Keratinocyte (primary cell): ENCODE data around the gene GOSR1. TPM values are rescaled to one million over a fixed set of nuclear protein-coding genes. Genes with fewer than 3 reads are reported as not detected.
"Not testable (repeated sequence)": the region's sequence is repeated elsewhere in the genome, so short reads cannot be mapped to it uniquely, and the experiment has no call there.

Experiments
- DNase-seq: peaks from one replicate; pipeline ENCODE4 v3.0.0-alpha.2; 2011; ENCODE audit warnings: low read depth, missing footprints, low spot score
- FAIRE-seq: peaks from 2 replicates; lab custom pipeline; 2011; peaks lifted over from hg19 to GRCh38; lab: Jason Lieb, UNC
- H2AFZ ChIP-seq: 2 replicates; pipeline ENCODE4 v1.6.0; 2012; ENCODE audit warnings: low read length, control low read depth, inconsistent platforms; ENCODE audit not compliant: control insufficient read depth
- H3K27ac ChIP-seq: 2 replicates; pipeline ENCODE4 v1.5.1; 2011; ENCODE audit warnings: low read length; ENCODE audit not compliant: control insufficient read depth, insufficient read depth
- H3K27me3 ChIP-seq: 3 replicates; pipeline ENCODE4 v1.6.0; 2011; ENCODE audit warnings: low read length; ENCODE audit not compliant: control insufficient read depth, insufficient read depth; ENCODE audit errors: extremely low read depth
- H3K36me3 ChIP-seq, 2 experiments: 2 replicates in 1 of 2; 3 replicates in 1 of 2; pipeline ENCODE4 v1.5.1; 2011; ENCODE audit warnings: low read length in 2 of 2, mild to moderate bottlenecking in 1 of 2; ENCODE audit not compliant: control insufficient read depth in 2 of 2, insufficient read depth in 2 of 2; ENCODE audit errors: extremely low read depth in 1 of 2
- H3K4me1 ChIP-seq: 3 replicates; pipeline ENCODE4 v1.5.1; 2011; ENCODE audit warnings: low read length; ENCODE audit not compliant: control insufficient read depth, insufficient read depth; ENCODE audit errors: extremely low read depth
- H3K4me2 ChIP-seq: 3 replicates; pipeline ENCODE4 v1.6.0; 2011; ENCODE audit warnings: low read depth, low read length; ENCODE audit not compliant: control insufficient read depth, insufficient read depth; ENCODE audit errors: extremely low read depth
- H3K4me3 ChIP-seq, 3 experiments: fragments of 200-600 bp in 1 of 3; sonication (generic) in 1 of 3; 2 replicates in 2 of 3; 3 replicates in 1 of 3; pipeline ENCODE4 v1.5.1; 2011 to 2016; ENCODE audit warnings: low read length in 3 of 3, mild to moderate bottlenecking in 3 of 3, control low read depth in 2 of 3, inconsistent platforms in 1 of 3, low read depth in 1 of 3, mixed read lengths in 1 of 3, mixed run types in 1 of 3, moderate library complexity in 1 of 3; ENCODE audit not compliant: control insufficient read depth in 2 of 3, insufficient read depth in 2 of 3; ENCODE audit errors: extremely low read depth in 1 of 3
- H3K79me2 ChIP-seq: 2 replicates; pipeline ENCODE4 v1.6.0; 2012; ENCODE audit warnings: low read length; ENCODE audit not compliant: control insufficient read depth, insufficient read depth
- H3K9ac ChIP-seq: 3 replicates; pipeline ENCODE4 v1.6.0; 2011; ENCODE audit warnings: low read length; ENCODE audit not compliant: control insufficient read depth, insufficient read depth; ENCODE audit errors: extremely low read depth
- H3K9me1 ChIP-seq: 3 replicates; pipeline ENCODE4 v1.6.0; 2011; ENCODE audit warnings: low read length; ENCODE audit not compliant: control insufficient read depth, insufficient read depth; ENCODE audit errors: extremely low read depth
- H3K9me3 ChIP-seq: 2 replicates; pipeline ENCODE4 v1.5.1; 2012; ENCODE audit warnings: low read depth, low read length; ENCODE audit not compliant: control insufficient read depth
- H4K20me1 ChIP-seq: 3 replicates; pipeline ENCODE4 v1.6.0; 2011; ENCODE audit warnings: low read length; ENCODE audit not compliant: control insufficient read depth, insufficient read depth; ENCODE audit errors: extremely low read depth
- CTCF ChIP-seq, 3 experiments: IDR thresholded peaks in 1 of 3; conservative IDR thresholded peaks in 1 of 3; optimal IDR thresholded peaks in 1 of 3; 2 replicates in 2 of 3; 3 replicates in 1 of 3; pipeline versions ENCODE3 to v1.5.1; 2011; ENCODE audit warnings: low read length in 3 of 3, mild to moderate bottlenecking in 3 of 3, moderate library complexity in 2 of 3, control low read depth in 1 of 3, inconsistent platforms in 1 of 3; ENCODE audit not compliant: insufficient read depth in 2 of 3; ENCODE audit errors: extremely low read depth in 1 of 3
- EZH2 ChIP-seq: IDR thresholded peaks from one replicate; pipeline ENCODE4 v1.6.1; 2012; ENCODE audit warnings: inconsistent platforms, mild to moderate bottlenecking, low read length, moderate library complexity
- dilution Hi-C: fragments of 300-500 bp; cut with MboI; formaldehyde crosslinking; loops from one replicate; pipeline ENCODE4 v1.7.0; 2020; ENCODE audit warnings: low sequenced_read_pairs; ENCODE audit not compliant: extremely low pct_ligation_motif_present
- polyA plus RNA-seq, 5 experiments: library from polyadenylated mRNA; depleted of rRNA in 3 of 5; stranded (reverse) in 3 of 5; stranded (forward) in 1 of 5; unstranded in 1 of 5; fragments of >200 nt; gene quantifications; 1 replicate in 1 of 5; 2 replicates in 3 of 5; 3 replicates in 1 of 5; pipeline versions ENCODE4 v1.2.1 to v1.2.3, GENCODE V29; 2011 to 2012; ENCODE audit warnings: missing spikeins in 2 of 5, low read depth in 1 of 5, low replicate concordance in 1 of 5

Gene GOSR1
- polyA plus RNA-seq, 1 donor (not counting 4 experiments of a cell fraction or from before 2014, with no cell fraction given), result 24.5 TPM

DNA sequence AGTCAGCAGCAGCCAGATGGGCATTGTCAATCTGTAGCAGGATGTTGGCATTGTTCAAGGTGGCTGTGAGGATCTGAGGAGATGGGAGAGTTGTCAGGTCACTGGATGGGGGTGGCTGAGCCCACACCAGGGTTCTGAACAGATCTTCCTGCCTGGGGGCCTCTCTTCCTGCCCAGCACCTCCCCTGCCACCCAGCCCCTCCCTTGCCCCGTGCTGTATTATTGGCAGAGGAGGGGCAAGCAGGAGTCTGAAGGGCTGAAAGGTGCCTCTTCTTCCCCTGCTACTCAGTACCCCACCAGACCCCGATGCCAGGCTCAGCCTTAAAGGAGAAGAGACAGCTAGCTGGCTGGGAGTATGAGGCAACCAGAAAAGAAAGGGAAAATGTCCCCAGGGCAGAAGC is 93.0 kb downstream of the GOSR1 start:
- no peak overlapping the region for H2AFZ ChIP-seq
- FAIRE-seq (no peak), DNase-seq (no peak)
- H3K9me1 ChIP-seq, result no peaks in the 10 kb centered on the region
- no peak overlapping the region for H3K4me3 ChIP-seq
- H3K4me2 ChIP-seq, result no peak overlapping the region
- H3K27ac ChIP-seq, result no peak overlapping the region
- TF ChIP-seq EZH2 (no peak), CTCF (optimal IDR thresholded peaks at IDR 0.05 in 1 of 3, IDR thresholded peaks at IDR 0.05 in 1 of 3, conservative IDR thresholded peaks at IDR 0.05 in 1 of 3; ENCODE audit: extremely low read depth in 1 of 3, insufficient read depth in 2 of 3, low read length in 3 of 3) (no peak)
- no peaks in the 10 kb centered on the region for H3K27me3 ChIP-seq
- H3K79me2 ChIP-seq, result no peaks in the 10 kb centered on the region
- H3K9ac ChIP-seq, result no peak overlapping the region
- no peaks in the 10 kb centered on the region for H4K20me1 ChIP-seq
- H3K36me3 ChIP-seq, result no peaks in the 10 kb centered on the region
- H3K4me1 ChIP-seq, result peaks cover 3% of the 10 kb centered on the region
- dilution Hi-C loops, result no loop called here
- no peaks in the 10 kb centered on the region for H3K9me3 ChIP-seq

GRCh38 chr17:30570596-30571265 is 93.5 kb downstream of the GOSR1 start:
- Histone ChIP-seq H3K9me1 (no peaks in the 10 kb centered on the region), H3K27ac (no peak overlapping the region), H4K20me1 (no peaks in the 10 kb centered on the region), H3K27me3 (no peaks in the 10 kb centered on the region), H3K79me2 (no peaks in the 10 kb centered on the region), H3K9ac (no peak overlapping the region), H2AFZ (no peak overlapping the region), H3K36me3 (no peaks in the 10 kb centered on the region), H3K4me3 (no peak overlapping the region), H3K4me2 (no peak overlapping the region), H3K4me1 (peaks cover 3% of the 10 kb centered on the region), H3K9me3 (no peaks in the 10 kb centered on the region)
- no peak for TF ChIP-seq EZH2
- no peak for TF ChIP-seq CTCF (optimal IDR thresholded peaks at IDR 0.05 in 1 of 3, IDR thresholded peaks at IDR 0.05 in 1 of 3, conservative IDR thresholded peaks at IDR 0.05 in 1 of 3; ENCODE audit: extremely low read depth in 1 of 3, insufficient read depth in 2 of 3, low read length in 3 of 3)
- no peak for DNase-seq
- dilution Hi-C loops, result no loop called here
- no peak for FAIRE-seq

GRCh38 chr17:30571404-30571803 is 94.2 kb downstream of the GOSR1 start:
- H3K4me3 ChIP-seq, H3K9me3 ChIP-seq, H3K9me1 ChIP-seq, H3K79me2 ChIP-seq, H3K4me1 ChIP-seq, dilution Hi-C loops, DNase-seq, H4K20me1 ChIP-seq, H3K27ac ChIP-seq, H3K36me3 ChIP-seq, H3K4me2 ChIP-seq, H3K27me3 ChIP-seq, FAIRE-seq, H3K9ac ChIP-seq, H2AFZ ChIP-seq: not testable (repeated sequence)
